NOMO-1 treated with dmso at 0.1 percent for 144 hours (cell line): ENCODE results near the gene THYN1.
A peak's percentile ranks its signal among the peaks of the same experiment; 100 is the strongest.

Experiments
- DNase-seq: peaks from one replicate; lab custom pipeline; 2025; ENCODE audit not compliant: unreplicated experiment; lab: John Stamatoyannopoulos, UW

Gene THYN1

DNA sequence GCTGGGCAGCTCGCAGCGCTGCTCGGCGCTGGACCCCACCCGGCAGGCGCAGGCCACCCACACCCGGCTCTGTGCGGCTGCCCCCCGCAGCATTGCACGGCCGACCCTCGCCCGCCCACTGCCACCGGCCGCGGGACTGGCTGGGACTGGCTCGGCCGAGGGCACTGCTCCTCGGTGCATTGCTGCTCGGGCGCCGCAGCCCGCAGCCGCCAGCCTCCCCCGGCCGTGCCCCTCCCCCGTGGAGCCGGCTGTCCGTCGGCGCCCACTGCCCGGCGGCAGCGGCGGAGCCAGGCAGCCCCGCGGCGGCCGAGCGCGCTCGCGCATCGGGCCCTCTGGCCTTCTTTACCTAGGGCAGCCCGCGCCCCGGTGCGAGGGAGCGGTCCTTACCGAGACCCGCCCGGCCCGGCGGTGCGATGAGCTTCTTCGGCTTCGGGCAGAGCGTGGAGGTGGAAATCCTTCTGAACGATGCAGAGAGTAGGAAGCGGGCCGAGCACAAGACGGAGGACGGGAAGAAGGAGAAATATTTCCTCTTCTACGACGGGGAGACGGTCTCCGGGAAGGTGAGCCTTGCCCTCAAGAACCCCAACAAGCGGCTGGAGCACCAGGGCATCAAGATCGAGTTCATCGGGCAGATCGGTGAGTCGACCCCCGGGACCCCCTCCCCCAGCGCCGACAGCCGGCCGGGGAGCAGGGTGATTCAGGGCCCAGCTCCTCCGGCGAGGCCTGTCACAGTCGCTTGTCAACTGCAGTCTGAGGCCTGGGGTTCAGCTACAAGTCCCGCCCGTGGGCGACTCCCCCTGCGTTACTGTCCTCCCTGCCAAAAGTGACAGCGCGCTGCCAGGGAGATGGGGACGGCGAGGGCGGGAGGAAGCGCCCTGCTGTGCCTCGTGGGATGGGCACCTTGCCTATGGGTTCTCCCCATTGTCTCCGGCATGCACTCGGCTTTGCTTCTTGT lies 28.2 kb downstream of the THYN1 start:
- DNase-seq = peak; percentile 13

GRCh38 chr11:134223836-134224709 lies 29.1 kb downstream of the THYN1 start, which contains the start of the genes NCAPD3 and VPS26B:
TSS of gene NCAPD3 (minus strand) at chr11:134223967. CDS start at chr11:134223926, 41 bp downstream.
TSS of gene VPS26B (plus strand) at chr11:134224671. CDS start at chr11:134225123, 452 bp downstream.
- DNase-seq = peak; percentile 91

DNA sequence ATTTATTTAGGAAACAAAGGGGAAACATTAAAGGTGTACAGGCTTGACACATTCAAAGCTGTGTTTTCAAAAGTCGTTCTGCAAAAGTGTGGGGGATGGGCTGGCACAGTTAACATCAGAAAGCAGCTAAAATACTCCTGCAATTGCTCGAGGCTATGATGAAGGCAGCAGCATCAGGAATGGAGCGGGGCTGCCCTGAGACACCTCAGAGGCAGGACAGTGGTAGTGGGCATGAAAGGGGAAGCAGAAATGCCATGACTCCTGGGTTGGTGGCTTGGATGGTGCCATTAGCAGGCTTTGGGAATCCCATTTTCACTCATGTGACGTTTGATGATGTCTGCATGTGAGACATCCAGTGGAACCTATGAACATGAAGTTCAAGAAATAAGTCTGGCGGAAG lies 30.0 kb downstream of the THYN1 start:
- DNase-seq = peak; percentile 7

DNA sequence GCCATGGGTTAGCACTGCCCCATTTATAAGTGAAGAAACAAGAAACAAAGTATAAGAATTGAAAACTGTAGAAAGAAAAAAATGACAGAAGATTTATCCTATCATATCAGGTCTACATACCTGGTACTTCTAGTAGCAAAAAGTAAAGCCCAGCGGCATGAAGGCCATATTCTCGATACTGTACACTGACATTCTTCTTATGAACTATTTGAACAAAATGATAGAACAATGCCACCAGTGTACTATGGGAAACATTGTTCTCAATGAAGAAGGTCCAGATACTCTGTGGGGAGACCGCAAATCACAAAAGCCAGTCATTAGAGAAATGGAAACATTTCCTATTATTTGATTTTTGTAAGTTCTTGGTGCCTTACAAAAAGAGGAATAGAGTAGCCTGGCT lies 36.3 kb downstream of the THYN1 start:
- DNase-seq = no peak

- DNase-seq = no peak
Observed at GRCh38 chr11:134215836-134216235, 37.3 kb downstream of the THYN1 start.

DNA sequence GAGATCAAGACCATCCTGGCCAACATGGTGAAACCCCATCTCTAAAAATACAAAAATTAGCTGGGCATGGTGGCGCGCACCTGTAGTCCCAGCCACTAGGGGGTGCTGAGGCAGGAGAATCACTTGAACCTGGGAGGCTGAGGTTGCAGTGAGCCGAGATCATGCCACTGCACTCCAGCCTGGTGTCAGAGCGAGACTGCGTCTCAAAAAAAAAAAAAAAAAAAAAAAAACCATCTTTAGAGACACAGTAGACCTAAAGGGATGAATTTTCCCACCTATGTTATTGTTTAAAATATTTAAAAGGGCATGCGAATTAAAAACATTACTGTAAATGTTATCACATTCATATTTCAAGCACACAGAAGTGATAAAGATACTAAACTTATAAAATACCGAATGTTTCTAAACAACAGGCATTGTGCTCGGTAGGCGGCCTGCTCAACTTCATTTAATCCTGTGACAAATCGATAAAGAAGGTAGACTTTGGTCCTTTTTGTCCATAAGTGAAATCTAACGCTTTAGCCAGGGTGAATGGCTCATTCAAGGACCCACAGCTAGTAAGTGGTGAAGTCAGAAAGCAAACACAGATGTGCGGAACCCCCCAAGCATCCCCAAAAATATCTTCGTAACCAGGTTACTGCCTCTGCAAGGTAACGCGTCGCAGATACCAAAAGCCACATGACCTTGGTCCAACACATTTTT lies 45.5 kb downstream of the THYN1 start:
- no peak for DNase-seq

- no peak for DNase-seq
Observed at GRCh38 chr11:134206185-134206584, 47.0 kb downstream of the THYN1 start.

DNA sequence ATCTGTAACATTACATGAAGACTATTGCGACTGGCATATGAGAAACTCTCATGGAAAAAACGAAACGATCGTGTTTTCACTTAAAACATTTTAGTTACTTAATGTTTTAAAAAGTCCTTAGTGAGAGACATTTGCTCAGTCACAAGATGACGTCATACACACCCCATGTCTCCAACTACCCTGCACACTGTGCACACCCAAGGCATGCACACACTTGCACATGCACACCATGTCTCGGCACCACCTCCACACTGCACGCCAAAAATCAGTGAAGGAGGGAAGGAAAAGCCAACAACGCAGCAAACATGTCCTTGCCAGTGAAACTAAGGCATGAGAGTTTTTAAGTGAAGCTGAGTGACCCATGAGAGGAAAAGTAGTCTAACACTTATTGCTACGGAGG lies 47.4 kb downstream of the THYN1 start:
- no peak for DNase-seq

- no peak for DNase-seq
Observed at GRCh38 chr11:134202661-134203060, 50.5 kb downstream of the THYN1 start.

DNA sequence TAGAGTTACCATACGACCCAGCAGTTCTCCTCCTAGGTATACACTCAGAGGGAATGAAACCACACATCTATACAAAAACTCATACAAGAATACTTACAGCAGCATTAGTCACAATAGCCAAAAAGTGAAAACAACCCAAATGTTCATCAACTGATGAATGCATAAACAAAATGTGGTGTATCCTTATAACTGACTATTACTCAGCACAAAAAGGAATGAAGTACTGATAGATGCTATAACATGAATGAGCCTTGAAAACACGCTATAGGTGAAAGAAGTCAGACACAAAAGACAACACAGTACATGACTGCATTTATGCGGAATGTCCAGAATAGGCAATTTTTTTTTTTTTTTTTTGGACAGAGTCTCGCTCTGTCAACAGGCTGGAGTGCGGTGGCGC lies 52.5 kb downstream of the THYN1 start:
- no peak for DNase-seq

DNA sequence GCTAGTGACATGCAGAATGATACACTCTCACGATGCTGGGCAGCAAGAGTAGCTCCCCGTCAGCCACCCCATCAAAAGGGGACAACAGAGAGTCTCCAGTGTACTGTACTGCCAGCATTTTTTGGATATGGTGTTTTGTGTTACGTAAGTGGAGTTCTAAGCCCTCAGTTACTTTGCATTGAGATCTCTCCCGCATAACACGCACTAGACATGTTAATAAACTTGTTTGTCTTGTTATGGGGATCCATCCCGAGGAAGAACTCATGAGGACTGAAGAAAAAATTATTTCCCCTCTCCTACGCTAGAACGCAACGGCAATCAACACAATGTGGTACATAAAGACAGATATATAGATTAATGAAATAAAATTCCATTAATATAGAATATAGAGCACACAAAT lies 53.6 kb downstream of the THYN1 start:
- DNase-seq = no peak
